D721Med (cell line): ENCODE results near the gene TNN.
"Not testable (repeated sequence)": the region's sequence is repeated elsewhere in the genome, so short reads cannot be mapped to it uniquely, and the experiment has no call there.

Experiments used
- DNase-seq: peaks from one replicate; pipeline ENCODE4 v3.0.0; 2011; ENCODE audit warnings: low spot score; ENCODE audit not compliant: insufficient read length
- FAIRE-seq: peaks from 2 replicates; lab custom pipeline; 2011; peaks lifted over from hg19 to GRCh38; lab: Jason Lieb, UNC
- TF ChIP-seq, protein P1 (sequence below): IDR thresholded peaks from 2 replicates; pipeline ENCODE4 v1.5.1; 2012; ENCODE audit warnings: mild to moderate bottlenecking, control low read depth; ENCODE audit not compliant: insufficient read depth; ENCODE audit errors: missing control alignments

TNN gene, protein sequence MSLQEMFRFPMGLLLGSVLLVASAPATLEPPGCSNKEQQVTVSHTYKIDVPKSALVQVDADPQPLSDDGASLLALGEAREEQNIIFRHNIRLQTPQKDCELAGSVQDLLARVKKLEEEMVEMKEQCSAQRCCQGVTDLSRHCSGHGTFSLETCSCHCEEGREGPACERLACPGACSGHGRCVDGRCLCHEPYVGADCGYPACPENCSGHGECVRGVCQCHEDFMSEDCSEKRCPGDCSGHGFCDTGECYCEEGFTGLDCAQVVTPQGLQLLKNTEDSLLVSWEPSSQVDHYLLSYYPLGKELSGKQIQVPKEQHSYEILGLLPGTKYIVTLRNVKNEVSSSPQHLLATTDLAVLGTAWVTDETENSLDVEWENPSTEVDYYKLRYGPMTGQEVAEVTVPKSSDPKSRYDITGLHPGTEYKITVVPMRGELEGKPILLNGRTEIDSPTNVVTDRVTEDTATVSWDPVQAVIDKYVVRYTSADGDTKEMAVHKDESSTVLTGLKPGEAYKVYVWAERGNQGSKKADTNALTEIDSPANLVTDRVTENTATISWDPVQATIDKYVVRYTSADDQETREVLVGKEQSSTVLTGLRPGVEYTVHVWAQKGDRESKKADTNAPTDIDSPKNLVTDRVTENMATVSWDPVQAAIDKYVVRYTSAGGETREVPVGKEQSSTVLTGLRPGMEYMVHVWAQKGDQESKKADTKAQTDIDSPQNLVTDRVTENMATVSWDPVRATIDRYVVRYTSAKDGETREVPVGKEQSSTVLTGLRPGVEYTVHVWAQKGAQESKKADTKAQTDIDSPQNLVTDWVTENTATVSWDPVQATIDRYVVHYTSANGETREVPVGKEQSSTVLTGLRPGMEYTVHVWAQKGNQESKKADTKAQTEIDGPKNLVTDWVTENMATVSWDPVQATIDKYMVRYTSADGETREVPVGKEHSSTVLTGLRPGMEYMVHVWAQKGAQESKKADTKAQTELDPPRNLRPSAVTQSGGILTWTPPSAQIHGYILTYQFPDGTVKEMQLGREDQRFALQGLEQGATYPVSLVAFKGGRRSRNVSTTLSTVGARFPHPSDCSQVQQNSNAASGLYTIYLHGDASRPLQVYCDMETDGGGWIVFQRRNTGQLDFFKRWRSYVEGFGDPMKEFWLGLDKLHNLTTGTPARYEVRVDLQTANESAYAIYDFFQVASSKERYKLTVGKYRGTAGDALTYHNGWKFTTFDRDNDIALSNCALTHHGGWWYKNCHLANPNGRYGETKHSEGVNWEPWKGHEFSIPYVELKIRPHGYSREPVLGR (N-terminal part only)

DNA sequence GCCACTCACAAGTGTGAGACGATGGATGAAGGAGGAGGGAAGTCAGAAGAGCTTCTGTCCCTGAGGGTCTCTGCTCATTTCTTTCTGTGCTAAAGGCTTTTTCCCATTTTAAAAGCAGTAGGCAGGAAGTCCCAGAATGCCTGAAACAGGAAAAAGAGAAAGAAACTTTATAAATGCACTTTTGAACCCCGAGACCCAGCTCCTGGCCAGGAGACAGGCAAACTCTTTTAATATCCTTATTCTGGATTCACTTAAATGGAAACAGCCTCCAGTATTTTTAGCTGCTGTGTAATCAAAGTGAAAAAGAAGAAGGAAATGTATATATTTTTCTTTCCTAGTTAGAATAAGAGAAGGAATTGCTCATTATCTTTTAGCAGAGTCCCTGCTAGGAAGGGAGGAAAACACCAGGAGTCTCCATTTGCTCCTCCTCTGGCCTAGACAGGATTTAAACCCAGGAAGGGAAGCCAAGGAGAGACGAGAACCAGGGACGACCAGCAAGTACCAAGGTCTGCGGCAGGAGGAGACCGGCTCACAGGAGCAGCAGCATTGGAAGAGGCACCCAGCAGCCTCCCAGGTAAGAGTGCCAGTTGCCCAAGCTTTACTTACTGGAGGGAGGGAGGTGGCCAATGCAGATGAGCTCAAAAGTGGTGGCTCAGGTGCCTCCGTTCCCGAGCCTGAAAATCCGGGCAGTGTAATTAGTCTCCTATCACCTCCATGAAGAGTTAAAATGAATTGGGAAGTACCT is at the start of gene TNN:
TSS of gene TNN (plus strand) at position 472 of the 745 bp plus-strand sequence. CDS start 9,586 bp downstream, outside the sequence.
- no peak for FAIRE-seq
- DNase-seq: no peak
- TF ChIP-seq, protein P1, sequence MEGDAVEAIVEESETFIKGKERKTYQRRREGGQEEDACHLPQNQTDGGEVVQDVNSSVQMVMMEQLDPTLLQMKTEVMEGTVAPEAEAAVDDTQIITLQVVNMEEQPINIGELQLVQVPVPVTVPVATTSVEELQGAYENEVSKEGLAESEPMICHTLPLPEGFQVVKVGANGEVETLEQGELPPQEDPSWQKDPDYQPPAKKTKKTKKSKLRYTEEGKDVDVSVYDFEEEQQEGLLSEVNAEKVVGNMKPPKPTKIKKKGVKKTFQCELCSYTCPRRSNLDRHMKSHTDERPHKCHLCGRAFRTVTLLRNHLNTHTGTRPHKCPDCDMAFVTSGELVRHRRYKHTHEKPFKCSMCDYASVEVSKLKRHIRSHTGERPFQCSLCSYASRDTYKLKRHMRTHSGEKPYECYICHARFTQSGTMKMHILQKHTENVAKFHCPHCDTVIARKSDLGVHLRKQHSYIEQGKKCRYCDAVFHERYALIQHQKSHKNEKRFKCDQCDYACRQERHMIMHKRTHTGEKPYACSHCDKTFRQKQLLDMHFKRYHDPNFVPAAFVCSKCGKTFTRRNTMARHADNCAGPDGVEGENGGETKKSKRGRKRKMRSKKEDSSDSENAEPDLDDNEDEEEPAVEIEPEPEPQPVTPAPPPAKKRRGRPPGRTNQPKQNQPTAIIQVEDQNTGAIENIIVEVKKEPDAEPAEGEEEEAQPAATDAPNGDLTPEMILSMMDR: no peak

DNA sequence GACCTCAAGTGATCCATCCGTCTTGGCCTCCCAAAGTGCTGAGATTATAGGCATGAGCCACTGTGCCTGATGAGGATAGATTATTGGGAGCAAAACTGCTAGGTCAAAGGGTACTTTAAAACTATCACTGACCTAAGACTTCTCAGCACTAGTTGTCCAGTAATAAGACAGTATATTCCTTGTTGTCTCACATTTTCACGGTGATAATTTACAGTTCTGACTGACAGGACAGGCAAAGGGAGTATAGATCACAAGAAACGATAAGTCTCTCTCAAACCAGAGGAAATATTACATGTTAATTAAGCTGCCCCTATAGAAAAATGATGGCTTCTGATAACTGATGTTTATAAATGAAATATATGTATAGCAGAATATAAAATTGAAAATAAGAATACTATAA is 48.1 kb upstream of the TNN start:
- TF ChIP-seq, protein P1: no peak
- FAIRE-seq: no peak
- no peak for DNase-seq

DNA sequence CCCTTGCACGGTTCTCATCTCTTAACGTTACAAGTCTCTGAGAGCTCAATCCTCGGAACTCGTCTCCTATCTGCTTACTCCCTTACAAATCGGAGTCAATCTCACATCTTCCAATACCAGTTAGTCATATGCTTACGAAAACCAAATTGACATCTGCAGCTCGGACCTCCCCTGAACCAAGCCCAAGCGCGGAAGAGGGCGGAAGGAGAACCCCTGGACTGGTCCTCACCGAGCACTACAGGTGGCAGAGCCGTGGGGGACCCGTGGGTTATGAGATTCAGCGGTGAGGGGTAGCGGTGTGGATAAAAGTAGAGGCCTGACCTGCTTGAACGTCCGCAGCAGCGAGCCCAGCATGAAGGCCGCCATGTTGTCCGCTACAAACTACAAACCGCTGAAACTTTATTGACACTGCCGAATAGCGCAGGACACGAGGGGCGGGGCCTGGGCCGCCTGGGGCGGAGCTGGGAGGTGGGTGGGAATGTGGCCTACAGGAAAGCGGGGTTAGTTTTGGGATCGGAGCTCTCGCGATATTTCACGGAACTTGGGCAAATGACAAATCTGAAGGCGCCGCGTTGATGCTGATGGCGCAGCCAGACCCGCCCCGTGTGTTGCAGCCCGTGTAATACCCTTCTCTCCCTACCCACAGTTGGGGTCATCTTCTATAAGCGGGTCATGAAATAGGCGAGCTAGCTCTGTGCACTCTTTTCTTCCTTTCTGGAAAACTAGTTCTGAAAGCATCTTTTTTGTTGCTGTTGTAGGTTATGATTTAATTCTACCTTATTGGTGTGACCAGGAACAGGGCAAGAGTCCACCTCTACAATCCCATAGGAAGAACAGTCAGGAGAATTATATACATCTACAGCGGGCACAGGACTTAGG is 44.4 kb upstream of the TNN start, which contains the start of gene MRPS14:
TSS of gene MRPS14 (minus strand) at position 383 of the 879 bp plus-strand sequence. CDS start at position 366, 17 bp downstream.
- FAIRE-seq (peak; percentile 94), DNase-seq (peak; percentile 86)
- TF ChIP-seq, protein P1: no peak

DNA sequence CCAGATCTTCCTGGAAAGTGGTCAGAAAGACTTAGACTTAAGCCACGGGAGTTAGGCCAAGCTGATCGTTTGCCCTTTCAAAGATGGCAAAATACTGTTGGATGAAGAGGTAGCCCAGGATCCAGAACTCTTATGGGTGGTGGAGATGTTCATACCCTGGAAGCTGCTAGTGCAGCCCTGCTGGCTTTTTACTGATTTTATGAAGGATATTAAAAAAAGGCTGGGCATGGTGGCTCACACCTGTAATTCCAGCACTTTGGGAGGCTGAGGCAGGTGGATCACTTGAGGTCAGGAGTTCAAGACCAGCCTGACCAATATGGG is 43.8 kb upstream of the TNN start:
- not testable (repeated sequence) for FAIRE-seq, DNase-seq

DNA sequence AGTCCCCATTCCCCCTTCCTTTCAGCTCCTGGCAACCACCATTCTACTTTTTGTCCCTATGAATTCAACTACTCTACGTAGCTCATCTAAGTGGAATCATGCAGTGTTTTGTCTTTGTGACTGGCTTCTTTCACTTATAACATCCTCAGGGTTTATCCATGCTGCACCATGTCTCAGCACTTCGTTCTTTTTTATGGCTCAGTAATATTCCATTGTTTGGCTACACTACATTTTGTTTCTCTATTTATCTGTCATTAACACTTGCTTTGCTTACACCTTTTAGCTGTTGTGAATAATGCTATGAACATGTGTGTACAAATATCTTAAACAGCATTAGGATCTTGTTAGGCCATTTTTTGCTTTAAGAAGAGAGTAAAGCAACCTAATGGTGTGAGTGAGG is 42.9 kb upstream of the TNN start:
- DNase-seq: no peak
- TF ChIP-seq, protein P1: no peak
- no peak for FAIRE-seq

DNA sequence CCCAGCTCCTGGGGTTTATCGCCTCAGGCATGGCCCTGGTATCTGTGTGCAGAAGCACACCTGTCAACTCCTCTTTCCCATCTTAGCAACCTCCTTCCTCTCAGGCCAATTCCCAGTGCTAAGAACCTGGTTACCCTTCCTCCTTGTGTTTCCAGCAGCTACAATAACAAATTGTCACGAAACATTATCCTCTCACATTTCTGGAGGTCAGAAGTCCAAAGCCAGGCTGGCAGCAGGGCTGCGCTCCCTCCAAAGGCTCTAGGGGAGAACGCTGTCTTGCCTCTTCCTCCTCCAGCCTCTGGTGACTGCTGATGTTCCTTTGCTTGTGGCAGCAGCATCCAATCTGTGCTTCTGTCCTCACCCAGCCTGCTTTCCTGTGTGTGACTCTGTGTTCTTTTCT is 33.7 kb upstream of the TNN start:
- no peak for FAIRE-seq
- TF ChIP-seq, protein P1: no peak
- DNase-seq: no peak
